Spleen (tissue), 11 donors: ENCODE measurements around the gene EIPR1. TPM values are rescaled to one million over a fixed set of nuclear protein-coding genes. Genes with fewer than 3 reads are reported as not detected.

Experiments used
- DNase-seq: peaks from one replicate; pipeline ENCODE4 v3.0.0-alpha.2; 2020
- H3K27ac ChIP-seq, 8 donors: fragments of 200-600 bp; sonication (generic) in 7 of 8; 1 replicate in 4 of 8; 2 replicates in 4 of 8; pipeline versions ENCODE4 v1.5.0 to v1.8.0; 2016 to 2021; ENCODE audit warnings: inconsistent platforms in 4 of 8, mild to moderate bottlenecking in 4 of 8, moderate library complexity in 1 of 8
- H3K27me3 ChIP-seq, 7 donors: fragments of 200-600 bp; sonication (generic) in 6 of 7; replicated peaks in 1 of 7; 1 replicate in 4 of 7; 2 replicates in 3 of 7; pipeline versions ENCODE4 v1.5.0 to v1.8.0; 2016 to 2021; ENCODE audit warnings: inconsistent platforms in 3 of 7, mild to moderate bottlenecking in 1 of 7
- H3K36me3 ChIP-seq, 6 donors: fragments of 200-600 bp; sonication (generic) in 5 of 6; 1 replicate in 4 of 6; 2 replicates in 2 of 6; pipeline versions ENCODE4 v1.5.0 to v1.8.0; 2016 to 2021; ENCODE audit warnings: inconsistent platforms in 2 of 6
- H3K4me1 ChIP-seq, 6 donors: fragments of 200-600 bp; sonication (generic) in 5 of 6; 1 replicate in 3 of 6; 2 replicates in 3 of 6; pipeline versions ENCODE4 v1.5.0 to v1.8.0; 2016 to 2021; ENCODE audit warnings: inconsistent platforms in 3 of 6
- H3K4me3 ChIP-seq, 8 donors: fragments of 200-600 bp; sonication (generic) in 7 of 8; 1 replicate in 4 of 8; 2 replicates in 4 of 8; pipeline versions ENCODE4 v1.5.0 to v1.8.0; 2016 to 2021; ENCODE audit warnings: inconsistent platforms in 4 of 8, mild to moderate bottlenecking in 4 of 8, moderate library complexity in 2 of 8
- H3K9me3 ChIP-seq, 8 donors: fragments of 200-600 bp; sonication (generic) in 7 of 8; 1 replicate in 4 of 8; 2 replicates in 4 of 8; pipeline versions ENCODE4 v1.5.0 to v1.8.0; 2016 to 2021; ENCODE audit warnings: inconsistent platforms in 4 of 8
- POLR2A ChIP-seq, 3 donors: fragments of 450-650 bp; IDR thresholded peaks; one replicate each; pipeline ENCODE4 v1.5.1; 2017; ENCODE audit warnings: antibody characterized with exemption in 3 of 3, mild to moderate bottlenecking in 1 of 3
- POLR2AphosphoS5 ChIP-seq, 3 donors: sonication (generic); formaldehyde crosslinking; IDR thresholded peaks; one replicate each; pipeline ENCODE4 v1.5.1; 2017; ENCODE audit warnings: antibody characterized with exemption in 3 of 3
- WGBS, 5 donors: extraction: QIAGEN DNeasy Blood & Tissue Kit in 3 of 5; methylation state at CpG; one replicate each; pipeline versions ENCODE4 v1.1.5 to v1.1.7; 2013 to 2018; 5-methylcytosine and 5-hydroxymethylcytosine counted together
- intact Hi-C: fragments of 100-400 bp; cut with DNase I; formaldehyde crosslinking; loops from one replicate; pipeline ENCODE4 v1.15.0; 2023; ENCODE audit warnings: low total_unique reads
- polyA plus RNA-seq, 3 donors: library from polyadenylated mRNA; stranded (reverse); fragments of 200-250 nt; gene quantifications; one replicate each; pipeline ENCODE4 v1.2.1, GENCODE V29; 2013
- total RNA-seq, 7 donors: library from RNA; depleted of rRNA in 3 of 7; stranded (reverse); fragments of >200 nt in 3 of 7; fragmentation: NEBNext Ultra II Directional in 4 of 7; extraction: Animal tissue kit (Norgen Biotek cat#: 25700) in 4 of 7; gene quantifications; one replicate each; pipeline versions ENCODE4 v1.1.0 to v1.2.1, GENCODE V29; 2016 to 2021
- TF ChIP-seq, protein P1 (sequence below), 11 experiments: fragments of 200-600 bp in 7 of 11; fragments of 450-650 bp in 4 of 11; sonication (generic) in 4 of 11; IDR thresholded peaks in 8 of 11; conservative IDR thresholded peaks in 3 of 11; 1 replicate in 7 of 11; 2 replicates in 4 of 11; pipeline versions ENCODE4 v1.4.0 to v1.8.0; 2016 to 2021; ENCODE audit warnings: antibody characterized with exemption in 11 of 11, inconsistent platforms in 4 of 11, mild to moderate bottlenecking in 1 of 11
- donor health status: healthy with polysubstance abuse.
- donor health status: DM: no; HTN: no; CAD: no; lungs with moderate emphysema.
- donor health status: DM: no; HTN: no; CAD: no.
- donor health status: Bipolar disorder and iron deficiency.
- donor health status: healthy.
- donor health status: DM: no; HTN: no; CAD: no.
- donor health status: DM: yes; HTN: yes; CAD: no.

EIPR1 gene
- total and polyA plus RNA-seq, 10 donors: 16.1 to 60.1 (median 26.3) TPM

DNA sequence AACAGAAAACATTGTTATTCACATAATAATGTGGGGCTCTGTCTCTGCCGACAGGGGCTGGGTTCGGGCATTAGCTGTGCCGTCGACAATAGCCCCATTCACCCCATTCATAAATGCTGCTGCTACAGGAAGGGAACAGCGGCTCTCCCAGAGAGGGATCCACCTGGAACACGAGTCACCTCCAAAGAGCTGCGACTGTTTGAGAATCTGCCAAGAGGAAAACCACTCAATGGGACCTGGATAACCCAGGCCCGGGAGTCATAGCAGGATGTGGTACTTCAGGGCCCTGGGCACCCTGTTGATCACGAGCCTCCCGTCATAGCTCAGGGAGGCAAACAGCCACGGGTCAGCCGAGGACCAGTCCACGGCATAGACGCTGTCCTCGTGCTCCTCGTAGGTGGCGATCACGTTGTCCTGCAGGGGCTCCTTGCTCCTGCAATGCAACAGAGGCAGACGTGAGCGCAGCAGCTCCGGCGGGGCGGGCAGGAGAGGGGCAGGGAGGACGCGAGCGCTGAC lies 188.5 kb downstream of the EIPR1 start:
- TF ChIP-seq, protein P1, sequence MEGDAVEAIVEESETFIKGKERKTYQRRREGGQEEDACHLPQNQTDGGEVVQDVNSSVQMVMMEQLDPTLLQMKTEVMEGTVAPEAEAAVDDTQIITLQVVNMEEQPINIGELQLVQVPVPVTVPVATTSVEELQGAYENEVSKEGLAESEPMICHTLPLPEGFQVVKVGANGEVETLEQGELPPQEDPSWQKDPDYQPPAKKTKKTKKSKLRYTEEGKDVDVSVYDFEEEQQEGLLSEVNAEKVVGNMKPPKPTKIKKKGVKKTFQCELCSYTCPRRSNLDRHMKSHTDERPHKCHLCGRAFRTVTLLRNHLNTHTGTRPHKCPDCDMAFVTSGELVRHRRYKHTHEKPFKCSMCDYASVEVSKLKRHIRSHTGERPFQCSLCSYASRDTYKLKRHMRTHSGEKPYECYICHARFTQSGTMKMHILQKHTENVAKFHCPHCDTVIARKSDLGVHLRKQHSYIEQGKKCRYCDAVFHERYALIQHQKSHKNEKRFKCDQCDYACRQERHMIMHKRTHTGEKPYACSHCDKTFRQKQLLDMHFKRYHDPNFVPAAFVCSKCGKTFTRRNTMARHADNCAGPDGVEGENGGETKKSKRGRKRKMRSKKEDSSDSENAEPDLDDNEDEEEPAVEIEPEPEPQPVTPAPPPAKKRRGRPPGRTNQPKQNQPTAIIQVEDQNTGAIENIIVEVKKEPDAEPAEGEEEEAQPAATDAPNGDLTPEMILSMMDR (IDR thresholded peaks at IDR 0.05 in 8 of 11, conservative IDR thresholded peaks at IDR 0.05 in 3 of 11): no peak
- no peak for TF ChIP-seq POLR2AphosphoS5 (IDR thresholded peaks at IDR 0.05)
- no peaks in the 10 kb centered on the region for H3K9me3 ChIP-seq
- 80 to 91% (median 88%) methylated on average over 23 to 26 of the region's 26 CpGs for WGBS, 5 donors
- H3K4me1 ChIP-seq: peaks cover 0 to 12% (median 0%) of the 10 kb centered on the region in 6 donors
- no peaks in the 10 kb centered on the region for H3K27me3 ChIP-seq
- DNase-seq: peak; percentile 71
- intact Hi-C loops: no loop called here
- no peak overlapping the region for H3K27ac ChIP-seq
- H3K36me3 ChIP-seq: peaks cover 0 to 90% (median 36%) of the 10 kb centered on the region in 6 donors
- no peak overlapping the region for H3K4me3 ChIP-seq

DNA sequence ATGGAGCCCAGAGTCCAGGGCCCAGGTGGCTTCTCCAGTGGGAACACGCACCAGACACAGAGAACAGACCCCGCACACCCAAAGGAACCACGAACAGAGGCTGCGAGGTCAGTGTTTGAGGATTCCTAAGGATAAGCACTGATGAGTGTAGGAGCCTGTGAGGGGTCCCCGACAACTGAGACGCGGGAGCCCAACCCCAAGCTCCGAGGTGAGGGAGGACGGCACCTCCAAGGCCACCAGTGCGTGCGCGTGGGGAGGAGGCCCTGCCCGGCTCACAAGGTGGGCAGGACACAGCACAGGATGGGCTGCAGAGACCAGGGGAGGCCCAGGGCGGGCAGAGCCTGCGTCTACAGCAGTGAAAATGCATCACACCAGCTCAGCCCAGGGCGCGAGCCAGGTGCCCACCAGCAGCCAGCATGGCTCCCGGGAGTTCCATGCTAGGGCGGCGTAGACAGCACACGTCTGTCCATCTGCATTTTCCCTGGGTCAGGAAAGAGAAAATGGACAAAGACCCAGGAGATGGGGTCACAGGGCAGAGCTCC lies 189.1 kb downstream of the EIPR1 start:
- 96 to 97% (median 96%) methylated on average over 20 to 21 of the region's 21 CpGs for WGBS, 5 donors
- no peak overlapping the region for H3K27ac ChIP-seq
- peaks cover 0 to 12% (median 0%) of the 10 kb centered on the region in 6 donors for H3K4me1 ChIP-seq
- no peaks in the 10 kb centered on the region for H3K9me3 ChIP-seq
- H3K36me3 ChIP-seq: peaks cover 0 to 90% (median 34%) of the 10 kb centered on the region in 6 donors
- H3K27me3 ChIP-seq: no peaks in the 10 kb centered on the region
- DNase-seq: peak; percentile 65
- no peak overlapping the region for H3K4me3 ChIP-seq
- TF ChIP-seq POLR2A (IDR thresholded peaks at IDR 0.05): no peak
- TF ChIP-seq, protein P1 (IDR thresholded peaks at IDR 0.05 in 8 of 11, conservative IDR thresholded peaks at IDR 0.05 in 3 of 11): no peak
- TF ChIP-seq POLR2AphosphoS5 (IDR thresholded peaks at IDR 0.05): no peak
- intact Hi-C loops: no loop called here

DNA sequence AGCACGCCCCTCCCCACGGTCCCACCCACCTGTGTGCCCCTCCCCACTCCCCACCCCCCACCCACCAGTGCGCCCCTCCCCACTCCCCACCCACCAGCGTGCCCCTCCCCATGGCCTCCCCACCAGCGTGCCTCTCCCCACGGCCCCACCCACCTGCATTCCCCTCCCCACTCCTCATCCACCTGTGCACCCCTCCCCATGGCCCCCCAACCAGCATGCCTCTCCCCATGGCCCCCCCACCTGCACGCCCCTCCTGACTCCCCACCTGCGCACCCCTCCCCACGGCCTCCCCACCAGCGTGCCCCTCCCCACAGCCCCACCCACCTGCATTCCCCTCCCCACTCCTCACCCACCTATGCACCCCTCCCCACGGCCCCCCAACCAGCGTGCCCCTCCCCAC lies 190.2 kb downstream of the EIPR1 start:
- no peaks in the 10 kb centered on the region for H3K9me3 ChIP-seq
- no peaks in the 10 kb centered on the region for H3K27me3 ChIP-seq
- no peak overlapping the region for H3K4me3 ChIP-seq
- peaks cover 0 to 12% (median 0%) of the 10 kb centered on the region in 6 donors for H3K4me1 ChIP-seq
- WGBS, 5 donors: 85 to 98% (median 94%) methylated on average over 3 to 12 of the region's 12 CpGs
- H3K27ac ChIP-seq: no peak overlapping the region
- TF ChIP-seq POLR2A (IDR thresholded peaks at IDR 0.05): no peak
- TF ChIP-seq POLR2AphosphoS5 (IDR thresholded peaks at IDR 0.05): no peak
- TF ChIP-seq, protein P1 (IDR thresholded peaks at IDR 0.05 in 8 of 11, conservative IDR thresholded peaks at IDR 0.05 in 3 of 11): no peak
- peaks cover 0 to 80% (median 25%) of the 10 kb centered on the region in 6 donors for H3K36me3 ChIP-seq
- intact Hi-C loops: no loop called here
- peak; percentile 11 for DNase-seq

DNA sequence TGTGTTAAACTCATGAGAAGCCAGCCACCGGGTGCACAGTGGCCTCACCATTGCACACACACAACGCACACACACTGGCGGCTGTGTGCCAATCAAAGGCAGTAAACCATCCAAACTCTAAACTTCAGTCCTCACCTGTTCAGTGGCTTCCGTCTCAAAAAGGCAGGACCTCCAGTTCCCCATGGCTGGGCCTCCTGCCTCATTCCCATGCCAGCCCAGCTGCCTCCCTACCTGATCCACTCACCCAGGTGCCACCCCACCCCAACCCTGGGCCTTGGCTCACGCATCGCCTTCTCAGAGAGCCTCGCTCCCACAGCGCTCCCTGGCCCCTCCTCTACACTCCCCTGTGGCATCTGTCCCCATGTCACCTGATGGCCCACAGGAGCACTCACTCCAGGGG lies 190.9 kb downstream of the EIPR1 start:
- intact Hi-C loops: no loop called here
- no peaks in the 10 kb centered on the region for H3K9me3 ChIP-seq
- H3K4me3 ChIP-seq: no peak overlapping the region
- 90 to 99% (median 97%) methylated on average over 8 of the region's 8 CpGs for WGBS, 5 donors
- H3K36me3 ChIP-seq: peaks cover 0 to 78% (median 18%) of the 10 kb centered on the region in 6 donors
- TF ChIP-seq, protein P1 (IDR thresholded peaks at IDR 0.05 in 8 of 11, conservative IDR thresholded peaks at IDR 0.05 in 3 of 11): no peak
- TF ChIP-seq POLR2AphosphoS5 (IDR thresholded peaks at IDR 0.05) (no peak), POLR2A (IDR thresholded peaks at IDR 0.05) (no peak)
- peaks cover 0 to 12% (median 0%) of the 10 kb centered on the region in 6 donors for H3K4me1 ChIP-seq
- no peak overlapping the region for H3K27ac ChIP-seq
- DNase-seq: peak; percentile 73
- no peaks in the 10 kb centered on the region for H3K27me3 ChIP-seq
